ENCODE results near the gene FYB2.

DNA sequence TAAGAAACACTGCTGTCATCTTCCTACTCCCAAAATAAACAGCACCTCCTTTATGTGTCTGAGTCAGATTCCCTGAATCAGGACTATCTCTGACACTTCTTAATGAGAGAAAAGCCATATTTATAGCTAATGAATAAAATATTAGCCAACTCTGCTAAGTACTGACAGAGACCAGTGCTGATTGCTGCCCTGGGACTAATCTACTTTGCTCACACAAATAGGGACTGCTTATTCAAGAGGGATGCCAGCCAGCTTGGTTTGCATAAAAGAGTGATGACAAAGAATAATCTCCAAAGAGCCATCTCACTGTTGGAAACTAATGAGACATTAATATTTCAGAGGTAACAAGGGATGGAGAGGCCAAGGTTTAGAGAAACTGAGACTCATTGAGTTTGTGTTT lies 36.4 kb downstream of the FYB2 start:
- TF ChIP-seq, protein P1, sequence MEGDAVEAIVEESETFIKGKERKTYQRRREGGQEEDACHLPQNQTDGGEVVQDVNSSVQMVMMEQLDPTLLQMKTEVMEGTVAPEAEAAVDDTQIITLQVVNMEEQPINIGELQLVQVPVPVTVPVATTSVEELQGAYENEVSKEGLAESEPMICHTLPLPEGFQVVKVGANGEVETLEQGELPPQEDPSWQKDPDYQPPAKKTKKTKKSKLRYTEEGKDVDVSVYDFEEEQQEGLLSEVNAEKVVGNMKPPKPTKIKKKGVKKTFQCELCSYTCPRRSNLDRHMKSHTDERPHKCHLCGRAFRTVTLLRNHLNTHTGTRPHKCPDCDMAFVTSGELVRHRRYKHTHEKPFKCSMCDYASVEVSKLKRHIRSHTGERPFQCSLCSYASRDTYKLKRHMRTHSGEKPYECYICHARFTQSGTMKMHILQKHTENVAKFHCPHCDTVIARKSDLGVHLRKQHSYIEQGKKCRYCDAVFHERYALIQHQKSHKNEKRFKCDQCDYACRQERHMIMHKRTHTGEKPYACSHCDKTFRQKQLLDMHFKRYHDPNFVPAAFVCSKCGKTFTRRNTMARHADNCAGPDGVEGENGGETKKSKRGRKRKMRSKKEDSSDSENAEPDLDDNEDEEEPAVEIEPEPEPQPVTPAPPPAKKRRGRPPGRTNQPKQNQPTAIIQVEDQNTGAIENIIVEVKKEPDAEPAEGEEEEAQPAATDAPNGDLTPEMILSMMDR (IDR thresholded peaks at IDR 0.05; ENCODE audit: insufficient read depth, low read length, poor library complexity, severe bottlenecking), result no peak
- TF ChIP-seq EZH2phosphoT487 (conservative IDR thresholded peaks at IDR 0.05; ENCODE audit: low read length), result no peak

Data from SU-DHL-6 (cell line).